Heart left ventricle (tissue), 13 donors: ENCODE results near the gene MYOF.

Experiments used
- POLR2A ChIP-seq, 2 donors: fragments of 450-650 bp; IDR thresholded peaks; one replicate each; pipeline ENCODE4 v1.6.1; 2017; ENCODE audit warnings: antibody characterized with exemption in 2 of 2, mild to moderate bottlenecking in 2 of 2, moderate library complexity in 2 of 2
- TF ChIP-seq, protein P1 (sequence below), 12 donors: fragments of 200-600 bp; sonication (generic) in 4 of 12; IDR thresholded peaks; one replicate each; pipeline versions ENCODE4 v1.5.0 to v1.8.0; 2018 to 2022; ENCODE audit warnings: antibody characterized with exemption in 12 of 12, mild to moderate bottlenecking in 5 of 12
- donor health status: ischemic (EF 13 %, LVEDD 7.1; RV severe dilation, severe dysfunction).
- donor health status: DM: no; HTN: yes; CAD: no.
- donor health status: DM: no; HTN: no; CAD: no.
- donor health status: ischemic (EF 25% LVEDD 6.9; RV normal size, moderate dysfunction).
- donor health status: ischemic (EF 25% LVEDD 5.7; RV mildly dilated, moderate dysfunction).
- donor health status: ischemic (EF 35%, LVEDD 5.7; RV mildly dilated, moderate dysfunction).
- donor health status: nonischemic (EF 11% LVEDD 7.7; RV severe dilation, severe dysfunction).
- donor health status: DM: yes; HTN: yes; CAD: no.
- donor health status: PGD.
- donor health status: ischemic (EF 29% LVEDD 5.4; RV normal size, mild dysfunction).
- donor health status: nonischemic (EF 23%, LVEDD 6.1; RV moderate dilation, normal function).

GRCh38 chr10:93337309-93337721 lies 144.8 kb downstream of the MYOF start:
- TF ChIP-seq, protein P1, sequence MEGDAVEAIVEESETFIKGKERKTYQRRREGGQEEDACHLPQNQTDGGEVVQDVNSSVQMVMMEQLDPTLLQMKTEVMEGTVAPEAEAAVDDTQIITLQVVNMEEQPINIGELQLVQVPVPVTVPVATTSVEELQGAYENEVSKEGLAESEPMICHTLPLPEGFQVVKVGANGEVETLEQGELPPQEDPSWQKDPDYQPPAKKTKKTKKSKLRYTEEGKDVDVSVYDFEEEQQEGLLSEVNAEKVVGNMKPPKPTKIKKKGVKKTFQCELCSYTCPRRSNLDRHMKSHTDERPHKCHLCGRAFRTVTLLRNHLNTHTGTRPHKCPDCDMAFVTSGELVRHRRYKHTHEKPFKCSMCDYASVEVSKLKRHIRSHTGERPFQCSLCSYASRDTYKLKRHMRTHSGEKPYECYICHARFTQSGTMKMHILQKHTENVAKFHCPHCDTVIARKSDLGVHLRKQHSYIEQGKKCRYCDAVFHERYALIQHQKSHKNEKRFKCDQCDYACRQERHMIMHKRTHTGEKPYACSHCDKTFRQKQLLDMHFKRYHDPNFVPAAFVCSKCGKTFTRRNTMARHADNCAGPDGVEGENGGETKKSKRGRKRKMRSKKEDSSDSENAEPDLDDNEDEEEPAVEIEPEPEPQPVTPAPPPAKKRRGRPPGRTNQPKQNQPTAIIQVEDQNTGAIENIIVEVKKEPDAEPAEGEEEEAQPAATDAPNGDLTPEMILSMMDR (IDR thresholded peaks at IDR 0.05): no peak
- TF ChIP-seq POLR2A (IDR thresholded peaks at IDR 0.05): no peak
